GM18867 (cell line): Measurements from ENCODE around the gene FAM107B.
"Not testable (repeated sequence)": the region's sequence is repeated elsewhere in the genome, so short reads cannot be mapped to it uniquely, and the experiment has no call there.

ENCODE experiments used
- ATAC-seq: cut with Tn5 transposase; IDR thresholded peaks from one replicate; pipeline ENCODE4 v1.9.1; 2021; ENCODE audit warnings: mild to moderate bottlenecking, moderate library complexity; ENCODE audit not compliant: unreplicated experiment

FAM107B gene

DNA sequence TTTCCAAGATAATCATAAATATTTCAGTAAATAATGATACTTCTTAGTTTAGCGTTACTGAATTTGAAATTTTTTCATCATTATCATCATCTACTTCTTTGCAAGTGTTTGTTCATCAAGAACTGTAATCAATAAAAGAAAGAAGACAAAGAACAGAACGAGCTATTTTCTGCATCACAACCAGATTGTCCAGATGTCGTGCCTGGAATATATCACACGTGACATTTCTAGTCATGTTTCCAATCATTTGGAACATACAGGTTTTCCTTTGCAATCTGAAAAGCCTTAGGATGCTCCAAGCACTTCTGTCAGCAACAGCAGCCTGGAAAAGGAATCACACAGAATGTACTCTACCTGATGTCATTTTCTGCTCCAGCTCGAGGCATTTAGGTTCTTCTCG is 107.4 kb downstream of the FAM107B start:
- ATAC-seq: no peak

DNA sequence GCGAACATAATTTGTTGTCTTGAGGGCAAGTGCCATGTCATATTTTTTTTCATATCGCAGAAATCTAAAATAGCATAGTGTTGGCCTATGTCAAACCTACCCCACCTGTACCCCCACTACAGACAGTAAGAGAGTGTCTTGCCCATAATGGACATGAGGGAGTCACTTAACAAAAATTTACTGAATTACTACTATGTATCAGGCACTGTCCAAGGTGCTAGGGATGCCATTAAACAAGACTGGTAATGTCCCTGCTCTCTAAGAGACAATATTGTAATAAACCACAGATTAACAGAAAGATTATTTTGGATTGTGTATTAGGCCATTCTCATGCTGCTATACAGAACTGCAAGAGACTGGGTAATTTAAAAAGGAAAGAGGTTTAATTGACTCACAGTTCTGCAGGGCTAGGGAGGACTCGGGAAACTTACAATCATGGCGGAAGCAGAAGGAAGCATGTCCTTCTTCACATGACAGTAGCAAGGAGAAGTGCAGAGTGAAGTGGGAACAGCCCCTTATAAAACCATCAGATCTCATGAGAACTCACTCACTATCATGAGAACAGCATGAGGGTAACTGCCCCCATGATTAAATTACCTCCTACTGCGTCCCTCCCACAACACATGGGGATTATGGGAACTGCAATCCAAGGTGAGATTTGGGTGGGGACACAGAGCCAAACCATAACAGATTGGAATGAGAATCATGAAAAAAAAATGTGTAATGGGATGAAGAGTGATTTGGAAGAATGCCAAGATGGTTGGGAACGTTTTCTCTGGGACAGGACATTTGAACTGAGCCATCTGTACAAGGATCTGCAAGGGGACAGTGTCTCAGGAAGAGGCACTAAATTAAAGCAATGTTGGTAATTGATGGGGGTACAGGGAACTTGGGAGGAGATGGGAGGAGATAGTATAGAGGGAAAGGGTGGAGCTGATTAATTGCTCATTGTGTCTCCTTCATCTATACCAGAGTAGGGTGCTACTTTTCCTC is 108.5 kb downstream of the FAM107B start:
- no peak for ATAC-seq

DNA sequence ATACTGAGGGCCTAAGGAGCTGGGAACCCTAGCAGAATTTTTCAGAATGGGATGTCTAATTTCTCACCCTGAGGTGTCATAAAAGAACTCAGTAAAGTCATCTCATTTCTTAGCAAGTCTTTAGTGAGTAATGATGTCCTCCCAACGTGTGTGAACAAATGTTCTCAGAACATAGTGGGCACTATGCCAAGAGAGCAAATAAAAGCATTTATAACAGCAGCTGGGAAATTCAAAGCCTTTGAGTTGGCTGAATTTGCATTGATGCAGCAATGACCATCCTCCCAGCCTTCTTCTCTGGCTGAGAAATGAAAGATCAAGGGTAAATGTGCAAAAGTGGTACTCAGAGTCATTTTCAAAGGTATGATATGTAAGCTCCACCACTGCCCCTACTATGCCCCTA is 109.4 kb downstream of the FAM107B start:
- ATAC-seq: no peak

DNA sequence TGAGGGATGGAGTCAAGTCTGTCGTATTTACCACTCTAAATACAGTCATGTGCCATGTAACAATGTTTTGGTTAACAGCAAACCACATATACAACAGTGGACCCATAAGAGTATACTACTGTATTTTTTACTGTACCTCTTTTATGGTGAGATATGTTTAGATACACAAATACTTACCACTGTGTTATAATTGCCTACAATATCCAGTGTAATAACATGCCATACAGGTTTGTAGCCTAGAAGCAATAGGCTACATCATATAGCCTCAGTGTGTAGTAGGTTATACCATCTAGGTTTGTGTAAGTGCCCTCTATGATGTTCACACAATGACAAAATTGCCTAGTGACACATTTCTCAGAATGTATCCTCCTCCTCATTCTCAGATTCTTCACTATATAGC is 110.4 kb downstream of the FAM107B start:
- ATAC-seq: no peak

DNA sequence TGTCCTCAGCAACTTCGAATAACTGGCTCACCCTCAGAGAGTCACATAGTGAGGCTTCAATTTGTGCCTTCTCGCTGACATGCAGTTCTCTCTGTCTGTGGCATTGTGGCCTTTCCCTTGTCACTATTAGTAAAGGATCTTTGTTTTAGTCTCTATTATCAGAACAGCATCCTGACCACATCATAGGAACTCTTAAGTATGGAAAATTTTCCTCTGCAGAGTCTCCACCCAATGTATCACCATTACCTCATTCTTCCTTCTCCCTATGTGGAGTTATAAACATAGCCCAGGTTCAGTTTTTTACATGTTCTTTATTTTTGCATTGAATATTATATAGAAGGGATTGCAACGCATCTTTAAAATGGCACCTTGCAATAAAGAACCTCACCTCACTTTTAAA is 112.9 kb downstream of the FAM107B start:
- no peak for ATAC-seq

DNA sequence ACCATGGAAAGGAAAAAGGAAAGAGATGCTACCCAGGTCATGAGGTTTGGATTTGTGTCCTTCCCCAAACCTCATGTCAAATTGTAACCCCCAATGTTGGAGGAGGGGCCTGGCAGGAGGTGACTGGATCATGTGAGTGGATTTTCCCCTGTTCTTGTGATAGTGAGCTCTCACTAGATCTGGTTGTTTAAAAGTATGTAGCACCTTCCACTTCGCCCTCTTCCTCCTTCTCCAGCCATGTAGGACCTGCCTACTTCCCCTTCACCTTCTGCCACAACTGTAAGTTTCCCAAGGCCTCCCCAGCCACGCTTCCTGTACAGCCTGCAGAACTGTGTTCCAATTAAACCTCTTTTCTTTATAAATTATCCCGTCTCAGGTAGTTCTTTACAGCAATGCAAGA is 113.9 kb downstream of the FAM107B start:
- ATAC-seq: no peak

DNA sequence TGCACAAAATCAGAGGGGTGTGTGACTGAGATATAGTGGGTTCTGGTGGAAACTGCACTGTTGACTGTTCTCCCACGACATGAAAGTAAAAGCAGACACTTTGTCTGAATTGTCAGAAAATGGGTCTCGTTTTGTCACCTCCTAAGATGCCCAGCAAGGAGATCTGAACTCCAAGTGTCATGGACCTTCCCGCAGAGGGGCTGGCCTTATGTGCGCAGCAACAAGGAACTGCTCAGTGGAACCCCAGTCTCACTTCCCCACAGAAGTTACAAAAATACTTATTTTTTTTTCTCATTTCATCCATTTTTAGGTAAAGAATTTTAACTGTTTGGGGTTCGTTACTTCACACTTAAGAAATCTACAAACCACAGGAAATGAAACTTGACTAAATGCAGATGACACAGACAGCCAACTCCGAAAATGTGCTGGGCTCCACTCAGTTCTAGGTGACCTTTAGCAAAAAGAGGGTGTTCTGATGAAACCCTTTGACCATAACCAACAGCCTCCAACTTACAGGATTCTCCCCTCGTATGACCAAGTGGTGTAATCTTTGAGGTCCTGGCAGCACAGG is 115.0 kb downstream of the FAM107B start:
- peak; percentile 88 for ATAC-seq

DNA sequence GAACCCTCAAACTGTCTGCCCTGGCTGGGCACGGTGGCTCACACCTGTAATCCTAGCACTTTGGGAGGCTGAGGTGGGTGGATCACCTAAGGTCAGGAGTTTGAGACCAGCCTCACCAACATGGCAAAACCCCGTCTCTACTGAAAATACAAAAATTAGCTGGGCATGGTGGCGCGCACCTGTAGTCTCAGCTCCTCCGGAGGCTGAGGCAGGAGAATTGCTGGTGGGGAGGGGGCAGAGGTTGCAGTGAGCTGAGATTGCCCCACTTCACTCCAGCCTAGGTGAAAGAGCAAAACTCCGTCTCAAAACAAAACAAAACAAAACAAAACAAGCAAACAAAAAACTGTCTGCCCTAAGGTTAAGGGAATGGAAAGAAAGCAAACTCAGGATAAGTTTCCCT is 115.6 kb downstream of the FAM107B start:
- not testable (repeated sequence) for ATAC-seq

DNA sequence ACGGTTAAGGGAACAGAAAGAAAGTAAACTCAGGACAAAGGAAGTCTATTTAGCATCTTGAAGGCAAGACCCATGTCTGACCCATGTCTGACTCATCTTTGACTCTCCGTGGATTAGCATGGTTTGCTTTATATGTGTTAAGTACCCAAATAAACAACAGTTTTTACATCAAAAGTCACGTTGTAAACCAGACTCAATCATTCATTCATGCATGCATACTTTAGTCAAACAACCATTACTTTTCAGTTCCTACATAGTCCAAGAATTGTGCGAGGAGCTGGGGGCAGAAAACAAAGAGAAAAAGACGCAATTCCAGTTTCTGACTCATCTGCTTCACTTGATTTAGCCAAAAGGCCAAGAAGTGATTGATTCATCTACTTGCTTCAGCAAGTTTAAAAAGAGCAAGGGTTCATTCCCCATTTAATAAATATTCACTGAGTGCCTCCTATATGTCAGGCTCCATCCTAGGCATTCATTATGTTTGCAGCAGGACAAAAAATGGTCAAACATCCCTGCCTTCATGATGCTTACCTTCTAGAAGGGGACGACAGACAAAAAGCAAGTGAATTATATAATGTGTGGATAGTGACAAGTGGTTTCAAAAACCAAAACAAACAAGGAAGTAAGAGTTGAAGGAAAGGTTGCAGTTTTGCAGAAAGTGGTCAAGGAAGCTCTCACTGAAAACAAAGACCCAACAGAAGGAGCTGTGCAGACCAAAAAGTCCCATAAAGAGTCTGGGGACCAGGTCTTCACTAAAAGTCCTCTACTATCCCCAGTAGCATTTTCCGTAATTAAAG is 116.2 kb downstream of the FAM107B start:
- no peak for ATAC-seq

DNA sequence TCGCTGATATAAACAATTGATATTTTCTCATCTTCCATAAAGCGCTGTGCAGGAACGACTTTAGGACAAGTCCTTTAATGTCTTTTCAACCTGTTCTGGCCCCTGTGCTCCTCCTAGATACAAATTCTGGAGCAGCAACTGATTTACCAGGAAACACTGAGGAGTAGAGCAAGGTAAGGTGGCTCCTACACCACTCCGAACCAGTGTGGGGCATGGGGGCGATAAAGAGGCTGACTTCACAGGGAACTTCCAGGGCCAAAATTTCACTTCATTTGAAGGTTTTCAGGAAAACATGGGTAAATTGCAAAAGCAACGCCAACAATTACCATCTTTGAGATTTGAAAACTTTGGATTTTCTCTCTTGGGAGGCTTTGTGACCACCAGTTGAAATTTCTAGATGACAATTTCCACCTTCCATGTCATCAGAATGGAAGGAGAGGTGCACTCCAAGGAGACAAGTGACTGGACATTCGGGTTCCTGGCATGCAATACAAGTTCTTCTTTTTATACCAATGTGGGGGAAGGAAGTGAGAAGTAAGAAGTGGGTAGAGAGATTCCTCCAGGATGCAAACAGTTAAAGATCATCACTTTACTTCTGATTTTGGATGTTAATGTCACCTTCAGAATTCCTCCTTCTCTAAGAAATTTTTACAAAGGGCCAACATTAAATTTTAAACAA is 118.5 kb downstream of the FAM107B start:
- ATAC-seq: no peak

DNA sequence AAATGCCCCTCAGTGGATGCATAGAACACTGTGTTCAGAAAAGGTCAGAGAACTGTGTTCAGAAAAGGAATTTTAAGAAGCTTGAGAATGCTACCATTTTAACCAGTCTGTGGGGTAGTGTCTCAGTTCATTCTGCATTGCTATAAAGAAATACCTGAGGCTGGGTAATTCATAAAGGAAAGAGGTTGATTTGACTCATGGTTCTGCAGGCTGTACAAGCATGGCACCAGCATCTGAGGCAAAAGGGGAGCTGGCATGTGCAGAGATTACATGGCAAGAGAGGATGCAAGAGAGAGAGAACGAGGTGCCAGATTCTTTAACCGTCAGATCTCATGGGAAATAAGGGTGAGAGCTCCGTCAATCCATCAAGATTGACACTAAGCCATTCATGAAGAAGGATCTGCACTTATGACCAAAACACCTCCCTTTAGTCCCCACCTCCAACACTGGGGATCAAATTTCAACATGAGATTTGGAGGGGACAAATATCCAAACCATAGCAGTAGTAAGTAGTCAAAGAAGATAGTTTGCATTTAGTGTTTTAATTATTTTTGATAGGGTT is 119.8 kb downstream of the FAM107B start:
- no peak for ATAC-seq

DNA sequence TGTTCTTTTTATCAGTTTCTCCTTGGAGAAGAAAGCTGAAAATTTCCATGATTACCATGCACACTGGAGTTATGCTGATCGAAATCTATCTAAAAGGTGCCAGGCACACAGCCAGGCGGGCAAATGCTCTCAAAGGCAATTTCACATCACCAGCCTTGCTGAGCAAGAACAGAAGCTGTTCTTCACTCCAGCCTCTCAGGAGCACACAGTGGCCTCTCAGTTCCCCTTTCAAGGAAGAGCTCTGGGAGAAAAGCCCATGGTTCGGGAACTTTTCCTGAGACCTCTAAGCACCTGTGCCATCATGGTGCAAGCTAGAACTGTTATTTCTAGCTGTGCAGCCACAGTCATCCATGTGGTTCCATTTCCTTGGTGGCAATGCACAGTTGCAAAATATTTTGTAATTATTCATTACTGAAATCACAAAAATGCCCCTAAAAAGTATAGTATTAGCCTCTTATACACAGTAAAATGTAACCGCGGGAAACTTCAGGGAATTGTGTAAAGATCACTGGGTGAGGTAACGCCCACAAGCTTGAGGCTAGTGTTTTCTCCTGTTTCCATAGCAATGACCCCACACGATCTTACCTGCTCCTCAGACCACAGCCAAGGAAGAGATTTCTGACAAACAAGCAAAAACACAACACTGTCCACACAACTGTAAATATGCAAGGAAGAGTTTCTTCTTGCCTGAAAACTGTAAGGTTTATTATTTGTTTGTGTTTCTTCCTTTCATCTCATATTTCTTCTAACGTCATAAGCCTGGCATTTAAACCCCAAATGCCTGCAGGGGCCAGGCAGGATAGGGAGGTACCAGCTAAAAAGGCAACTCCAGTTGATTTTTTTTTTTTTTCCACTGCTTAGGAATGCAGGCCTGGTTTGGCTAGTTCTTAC is 121.2 kb downstream of the FAM107B start:
- peak; percentile 41 for ATAC-seq

DNA sequence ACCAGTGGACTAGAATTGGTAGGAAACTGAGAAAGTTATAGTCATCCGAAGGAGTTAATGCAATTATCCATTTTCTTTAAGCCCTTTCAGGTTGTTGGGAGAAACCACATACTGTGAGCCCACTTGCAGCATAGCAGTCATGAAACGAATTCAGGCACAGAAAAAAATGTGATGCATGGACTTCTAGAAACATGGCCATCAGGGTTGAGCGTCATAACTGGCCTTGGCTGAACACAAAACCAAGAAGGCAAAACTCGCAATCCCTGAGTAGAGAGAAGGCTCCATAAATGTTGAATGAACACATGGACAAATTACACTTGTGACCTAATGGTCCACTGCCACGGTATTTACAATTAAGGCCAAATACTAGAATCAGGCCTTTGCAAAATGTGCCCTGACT is 121.9 kb downstream of the FAM107B start:
- ATAC-seq: no peak

DNA sequence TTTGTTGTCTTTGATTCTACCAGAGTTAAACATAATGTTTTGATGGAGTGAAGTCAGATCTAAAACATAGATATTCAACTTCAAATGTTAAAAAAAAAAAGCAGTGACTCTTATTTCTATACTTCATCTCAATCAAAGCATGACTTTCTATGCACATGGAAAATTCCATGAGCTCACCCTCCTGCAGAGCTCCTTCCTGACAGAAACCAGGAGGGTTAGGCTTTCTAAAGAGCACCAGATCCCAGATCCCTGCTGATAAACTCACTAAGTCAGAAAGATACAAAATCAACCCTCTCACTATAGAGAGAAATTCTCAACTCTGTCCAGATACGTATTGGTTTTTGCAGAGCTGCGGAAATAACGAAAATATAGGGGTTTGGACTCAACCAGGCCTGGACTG is 122.6 kb downstream of the FAM107B start:
- no peak for ATAC-seq

DNA sequence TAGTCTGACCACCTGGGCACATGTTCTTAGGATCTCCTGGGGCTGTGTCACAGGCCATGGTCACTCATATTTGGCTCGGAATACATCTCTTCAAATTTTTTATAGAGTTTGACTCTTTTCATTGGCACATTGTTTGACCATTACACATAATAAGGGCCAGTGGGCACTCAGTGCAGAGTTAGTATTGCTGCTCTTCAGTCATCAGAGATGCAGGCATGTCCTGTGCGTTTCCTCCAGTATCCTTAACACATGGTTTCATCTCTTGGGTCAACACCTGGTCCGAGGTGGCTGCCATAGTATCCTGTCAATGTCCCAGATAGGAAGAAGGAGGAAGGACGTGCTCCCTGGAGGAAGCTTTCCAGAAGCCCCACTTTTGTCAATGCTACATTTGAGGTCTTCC is 125.0 kb downstream of the FAM107B start:
- ATAC-seq: no peak

DNA sequence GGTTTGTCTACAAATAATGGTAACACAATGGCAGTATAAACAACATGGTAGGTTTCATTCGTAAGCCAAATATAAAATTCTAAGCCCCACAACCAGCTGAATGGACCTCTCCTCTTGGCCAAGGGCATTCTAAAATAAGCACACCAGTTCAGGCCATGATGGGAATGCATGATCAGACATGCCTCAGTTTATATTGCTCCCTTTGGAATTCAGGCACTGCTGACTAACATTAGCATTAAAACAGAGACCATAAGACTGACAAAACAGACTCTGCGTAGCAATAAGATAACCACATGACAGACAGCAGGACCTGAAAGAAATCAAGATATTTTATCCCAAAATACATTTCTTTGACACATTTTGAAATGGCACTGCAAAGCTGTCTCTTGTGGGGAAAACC is 125.8 kb downstream of the FAM107B start:
- ATAC-seq: no peak

DNA sequence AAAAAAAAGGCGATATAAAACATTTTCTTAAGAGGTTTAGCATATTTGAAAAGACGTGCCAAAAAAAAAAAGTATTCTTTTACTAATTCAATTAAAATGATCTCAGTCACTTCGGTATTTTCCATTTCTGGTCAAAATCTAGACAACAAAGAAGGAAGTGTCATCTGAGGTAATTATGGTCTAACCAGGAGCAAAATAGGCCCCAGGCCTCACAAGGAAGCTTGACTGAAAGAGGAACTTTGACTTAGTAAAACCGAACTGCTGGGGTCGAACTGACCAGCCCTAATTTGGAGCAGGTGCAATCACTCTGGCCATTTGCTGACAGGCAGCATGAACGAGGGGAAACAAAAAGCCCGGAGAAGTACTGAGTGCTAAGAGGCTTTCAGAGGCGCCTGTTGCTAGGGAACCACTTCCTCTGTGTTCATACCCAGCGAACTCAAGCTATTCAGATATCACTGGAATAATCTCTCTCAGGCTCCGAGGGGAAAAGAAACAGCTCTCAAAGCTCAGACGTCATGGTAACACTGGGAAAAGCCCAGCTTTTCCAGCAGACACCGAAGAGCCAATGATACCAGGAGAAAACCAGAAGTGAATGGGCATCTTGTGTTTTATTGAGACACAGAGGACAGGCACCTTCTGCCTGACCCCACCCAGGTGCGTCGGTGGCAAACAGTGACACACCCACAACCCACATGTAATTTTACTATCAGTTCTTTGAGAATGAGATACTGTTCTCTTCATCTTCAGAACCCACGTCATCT is 126.5 kb downstream of the FAM107B start:
- ATAC-seq: peak; percentile 93

DNA sequence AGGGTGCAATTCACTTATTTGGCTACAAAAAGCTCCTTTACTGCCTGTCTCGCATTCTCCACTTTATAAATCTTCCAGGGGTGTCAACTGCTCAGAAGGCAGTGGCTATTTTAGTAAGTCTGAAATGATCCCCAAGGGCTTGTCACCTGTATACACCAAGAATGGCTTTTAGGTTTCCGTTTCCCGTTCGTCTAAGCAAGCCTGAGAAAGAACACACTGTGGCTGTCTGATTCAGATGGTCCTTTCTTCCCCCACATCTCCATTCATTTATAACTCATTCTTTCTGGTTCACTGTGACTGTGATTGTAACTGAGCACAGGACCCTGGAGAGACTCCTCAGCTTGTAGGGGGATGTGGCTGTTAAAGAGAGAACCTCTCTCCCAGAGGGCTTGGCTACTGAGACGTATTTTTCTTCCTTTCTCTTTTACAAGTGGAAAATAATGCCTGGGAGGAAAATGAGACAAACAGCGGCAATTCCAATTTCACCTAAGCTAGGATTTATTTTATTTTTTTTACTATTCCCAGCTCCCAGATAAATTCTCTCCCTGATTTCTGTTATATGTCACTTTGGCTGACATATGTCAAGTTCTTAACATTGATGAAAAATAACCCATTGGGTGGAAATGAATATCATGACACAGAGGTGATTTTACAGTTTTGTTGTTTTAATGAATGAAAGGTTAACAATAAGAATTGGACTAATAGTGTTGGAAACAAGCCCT is 129.3 kb downstream of the FAM107B start:
- ATAC-seq: no peak
